ENCODE measurements around the gene LHPP.
A peak's percentile ranks its signal among the peaks of the same experiment; 100 is the strongest.

LHPP gene

GRCh38 chr10:124625831-124626238 lies 164.2 kb downstream of the LHPP start:
- no peak for DNase-seq (ENCODE audit: low spot score)

- peak; percentile 43 for DNase-seq (ENCODE audit: low spot score)
Observed at GRCh38 chr10:124626759-124627380, 165.2 kb downstream of the LHPP start.

GRCh38 chr10:124627866-124628675 lies 166.4 kb downstream of the LHPP start:
- DNase-seq (ENCODE audit: low spot score) = no peak

GRCh38 chr10:124628676-124629021 lies 167.0 kb downstream of the LHPP start:
- DNase-seq (ENCODE audit: low spot score) = no peak

- no peak for DNase-seq (ENCODE audit: low spot score)
Observed at GRCh38 chr10:124629415-124629814, 167.8 kb downstream of the LHPP start.

- no peak for DNase-seq (ENCODE audit: low spot score)
Observed at GRCh38 chr10:124629842-124630241, 168.2 kb downstream of the LHPP start.

- DNase-seq (ENCODE audit: low spot score) = no peak
Observed at GRCh38 chr10:124630551-124630950, 168.9 kb downstream of the LHPP start.

- DNase-seq (ENCODE audit: low spot score) = no peak
Observed at GRCh38 chr10:124632064-124632531, 170.5 kb downstream of the LHPP start.

- no peak for DNase-seq (ENCODE audit: low spot score)
Observed at GRCh38 chr10:124632566-124632965, 170.9 kb downstream of the LHPP start.

- DNase-seq (ENCODE audit: low spot score) = peak; percentile 57
Observed at GRCh38 chr10:124636271-124636995, 174.8 kb downstream of the LHPP start.

GRCh38 chr10:124637091-124637700 lies 175.6 kb downstream of the LHPP start:
- DNase-seq (ENCODE audit: low spot score) = no peak

GRCh38 chr10:124637746-124638145 lies 176.1 kb downstream of the LHPP start:
- DNase-seq (ENCODE audit: low spot score) = no peak

GRCh38 chr10:124639206-124639605 lies 177.6 kb downstream of the LHPP start:
- DNase-seq (ENCODE audit: low spot score) = no peak

GRCh38 chr10:124639646-124640045 lies 178.0 kb downstream of the LHPP start:
- no peak for DNase-seq (ENCODE audit: low spot score)

GRCh38 chr10:124640056-124640455 lies 178.4 kb downstream of the LHPP start:
- DNase-seq (ENCODE audit: low spot score) = no peak

GRCh38 chr10:124640538-124641231 lies 179.1 kb downstream of the LHPP start:
- DNase-seq (ENCODE audit: low spot score) = no peak

GRCh38 chr10:124641282-124642087 lies 179.9 kb downstream of the LHPP start:
- peak; percentile 61 for DNase-seq (ENCODE audit: low spot score)

GRCh38 chr10:124642088-124642710 lies 180.6 kb downstream of the LHPP start:
- DNase-seq (ENCODE audit: low spot score) = no peak

GRCh38 chr10:124643330-124644009 lies 181.8 kb downstream of the LHPP start:
- DNase-seq (ENCODE audit: low spot score) = no peak

- no peak for DNase-seq (ENCODE audit: low spot score)
Observed at GRCh38 chr10:124644236-124644635, 182.6 kb downstream of the LHPP start.
